LNCAP (cell line): ENCODE measurements around the gene FHL1.

ENCODE experiments used
- CTCF ChIP-seq: fragments of 450-650 bp; IDR thresholded peaks from 2 replicates; pipeline ENCODE4 v1.5.1; 2017; ENCODE audit warnings: mild to moderate bottlenecking

The FHL1 gene

GRCh38 chrX:136147315-136147901 is at the start of gene FHL1:
Gene FHL1, plus strand, starts transcription at chrX:136147533.
- no peak for TF ChIP-seq CTCF

GRCh38 chrX:136097871-136098805 is 49.2 kb upstream of the FHL1 start:
- TF ChIP-seq CTCF, result no peak

GRCh38 chrX:136104936-136105335 is 42.4 kb upstream of the FHL1 start:
- no peak for TF ChIP-seq CTCF

GRCh38 chrX:136106920-136107528 is 40.3 kb upstream of the FHL1 start:
- TF ChIP-seq CTCF, result no peak

- no peak for TF ChIP-seq CTCF
These were observed 35.0 kb upstream of the FHL1 start for GRCh38 chrX:136112286-136112685.

GRCh38 chrX:136112778-136113177 is 34.6 kb upstream of the FHL1 start:
- TF ChIP-seq CTCF, result no peak

- no peak for TF ChIP-seq CTCF
These were observed 32.0 kb upstream of the FHL1 start for GRCh38 chrX:136115126-136115903.
